Ishikawa (cell line): ENCODE results near the gene TMEM255B.

ENCODE experiments used
- CEBPB ChIP-seq: IDR thresholded peaks from 2 replicates; pipeline ENCODE4 v1.6.1; 2012
- CREB1 ChIP-seq: IDR thresholded peaks from 2 replicates; pipeline ENCODE4 v1.6.1; 2012; ENCODE audit warnings: low read depth
- EGR1 ChIP-seq: IDR thresholded peaks from 2 replicates; pipeline ENCODE4 v1.6.1; 2012
- EP300 ChIP-seq: IDR thresholded peaks from 2 replicates; pipeline ENCODE4 v1.6.1; 2012; ENCODE audit warnings: borderline replicate concordance
- FOXM1 ChIP-seq: IDR thresholded peaks from 2 replicates; pipeline ENCODE4 v1.6.1; 2012; ENCODE audit warnings: low read depth, borderline replicate concordance
- NFIC ChIP-seq: IDR thresholded peaks from 2 replicates; pipeline ENCODE4 v1.6.1; 2012
- RAD21 ChIP-seq: IDR thresholded peaks from 2 replicates; pipeline ENCODE4 v1.6.1; 2012; ENCODE audit warnings: low read depth
- TAF1 ChIP-seq: IDR thresholded peaks from 2 replicates; pipeline ENCODE4 v1.6.1; 2012; ENCODE audit warnings: low read depth, mild to moderate bottlenecking
- TCF12 ChIP-seq: IDR thresholded peaks from 2 replicates; pipeline ENCODE4 v1.6.1; 2012; ENCODE audit warnings: low read depth
- TEAD4 ChIP-seq: IDR thresholded peaks from 2 replicates; pipeline ENCODE4 v1.6.1; 2012
- YY1 ChIP-seq: IDR thresholded peaks from 2 replicates; pipeline ENCODE4 v1.6.1; 2012; ENCODE audit warnings: low read depth
- ZBTB7A ChIP-seq: IDR thresholded peaks from 2 replicates; pipeline ENCODE4 v1.6.1; 2012; ENCODE audit warnings: low read depth
- TF ChIP-seq, protein P1 (sequence below): IDR thresholded peaks from 2 replicates; pipeline ENCODE4 v1.6.1; 2012
- TF ChIP-seq, protein P2 (sequence below): IDR thresholded peaks from 2 replicates; pipeline ENCODE4 v1.6.1; 2012; ENCODE audit warnings: low read depth, mild to moderate bottlenecking
- TF ChIP-seq, protein P3 (sequence below): IDR thresholded peaks from 2 replicates; pipeline ENCODE4 v1.6.1; 2012

The TMEM255B gene

DNA sequence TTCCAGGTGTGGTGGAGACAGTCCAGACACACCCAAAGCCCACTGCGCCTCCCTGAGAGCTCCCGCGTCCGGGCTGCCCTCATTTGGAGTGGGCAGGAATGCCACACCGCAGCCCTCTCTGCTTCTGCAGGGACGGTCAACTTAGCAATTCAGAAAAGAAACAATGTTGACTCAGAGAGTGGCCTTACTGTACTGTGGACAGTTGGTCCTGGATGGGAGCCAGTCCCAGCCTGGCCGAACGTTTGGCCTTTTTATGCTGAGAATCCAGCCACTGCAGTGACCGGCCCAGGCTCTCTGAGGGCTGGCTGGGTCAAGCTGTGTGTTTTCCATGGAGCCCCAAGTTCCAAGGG lies 97.7 kb downstream of the TMEM255B start:
- TF ChIP-seq FOXM1 = no peak
- TF ChIP-seq, protein P1, sequence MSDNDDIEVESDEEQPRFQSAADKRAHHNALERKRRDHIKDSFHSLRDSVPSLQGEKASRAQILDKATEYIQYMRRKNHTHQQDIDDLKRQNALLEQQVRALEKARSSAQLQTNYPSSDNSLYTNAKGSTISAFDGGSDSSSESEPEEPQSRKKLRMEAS = no peak
- TF ChIP-seq, protein P2, sequence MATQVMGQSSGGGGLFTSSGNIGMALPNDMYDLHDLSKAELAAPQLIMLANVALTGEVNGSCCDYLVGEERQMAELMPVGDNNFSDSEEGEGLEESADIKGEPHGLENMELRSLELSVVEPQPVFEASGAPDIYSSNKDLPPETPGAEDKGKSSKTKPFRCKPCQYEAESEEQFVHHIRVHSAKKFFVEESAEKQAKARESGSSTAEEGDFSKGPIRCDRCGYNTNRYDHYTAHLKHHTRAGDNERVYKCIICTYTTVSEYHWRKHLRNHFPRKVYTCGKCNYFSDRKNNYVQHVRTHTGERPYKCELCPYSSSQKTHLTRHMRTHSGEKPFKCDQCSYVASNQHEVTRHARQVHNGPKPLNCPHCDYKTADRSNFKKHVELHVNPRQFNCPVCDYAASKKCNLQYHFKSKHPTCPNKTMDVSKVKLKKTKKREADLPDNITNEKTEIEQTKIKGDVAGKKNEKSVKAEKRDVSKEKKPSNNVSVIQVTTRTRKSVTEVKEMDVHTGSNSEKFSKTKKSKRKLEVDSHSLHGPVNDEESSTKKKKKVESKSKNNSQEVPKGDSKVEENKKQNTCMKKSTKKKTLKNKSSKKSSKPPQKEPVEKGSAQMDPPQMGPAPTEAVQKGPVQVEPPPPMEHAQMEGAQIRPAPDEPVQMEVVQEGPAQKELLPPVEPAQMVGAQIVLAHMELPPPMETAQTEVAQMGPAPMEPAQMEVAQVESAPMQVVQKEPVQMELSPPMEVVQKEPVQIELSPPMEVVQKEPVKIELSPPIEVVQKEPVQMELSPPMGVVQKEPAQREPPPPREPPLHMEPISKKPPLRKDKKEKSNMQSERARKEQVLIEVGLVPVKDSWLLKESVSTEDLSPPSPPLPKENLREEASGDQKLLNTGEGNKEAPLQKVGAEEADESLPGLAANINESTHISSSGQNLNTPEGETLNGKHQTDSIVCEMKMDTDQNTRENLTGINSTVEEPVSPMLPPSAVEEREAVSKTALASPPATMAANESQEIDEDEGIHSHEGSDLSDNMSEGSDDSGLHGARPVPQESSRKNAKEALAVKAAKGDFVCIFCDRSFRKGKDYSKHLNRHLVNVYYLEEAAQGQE = no peak
- no peak for TF ChIP-seq EGR1
- no peak for TF ChIP-seq TEAD4
- no peak for TF ChIP-seq YY1
- TF ChIP-seq TCF12 = no peak
- no peak for TF ChIP-seq RAD21
- TF ChIP-seq CREB1 = no peak
- no peak for TF ChIP-seq TAF1
- TF ChIP-seq EP300 = no peak
- TF ChIP-seq CEBPB = no peak
- TF ChIP-seq, protein P3, sequence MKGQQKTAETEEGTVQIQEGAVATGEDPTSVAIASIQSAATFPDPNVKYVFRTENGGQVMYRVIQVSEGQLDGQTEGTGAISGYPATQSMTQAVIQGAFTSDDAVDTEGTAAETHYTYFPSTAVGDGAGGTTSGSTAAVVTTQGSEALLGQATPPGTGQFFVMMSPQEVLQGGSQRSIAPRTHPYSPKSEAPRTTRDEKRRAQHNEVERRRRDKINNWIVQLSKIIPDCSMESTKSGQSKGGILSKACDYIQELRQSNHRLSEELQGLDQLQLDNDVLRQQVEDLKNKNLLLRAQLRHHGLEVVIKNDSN = no peak

DNA sequence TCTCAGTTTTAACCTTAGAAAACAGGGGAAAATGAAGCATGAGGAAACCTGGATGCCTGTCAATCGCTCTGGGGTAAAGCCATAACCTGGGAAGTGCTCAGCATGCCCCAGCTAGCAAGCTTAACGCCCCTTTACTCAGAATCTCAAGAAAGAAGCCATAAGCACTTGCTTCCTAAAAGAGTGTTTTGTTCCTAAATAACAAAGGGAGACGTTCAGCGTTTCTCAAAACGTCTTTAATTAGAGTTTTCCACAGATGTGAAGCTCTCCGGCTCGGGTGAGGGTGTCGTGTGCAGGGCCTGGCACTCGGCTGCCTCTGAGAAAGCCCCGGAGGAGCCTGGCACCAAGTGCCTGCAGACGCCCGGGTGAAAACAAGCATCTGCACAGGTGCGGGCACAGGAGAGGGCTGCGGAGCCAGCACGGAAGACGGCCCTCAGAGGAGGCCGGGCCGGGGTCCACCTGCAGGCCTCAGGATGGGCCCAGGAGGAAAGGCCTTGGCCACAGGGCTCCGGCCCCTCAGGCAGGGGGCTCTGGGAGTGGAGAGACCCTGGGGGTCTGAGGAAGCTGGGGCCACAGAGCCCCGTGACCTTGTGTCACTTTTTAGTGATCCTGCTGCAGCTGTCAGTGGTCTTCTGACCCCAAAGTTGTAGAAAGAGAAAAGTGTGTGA lies 98.6 kb downstream of the TMEM255B start:
- TF ChIP-seq CREB1 (no peak), NFIC (no peak)
- TF ChIP-seq, protein P1 = no peak
- TF ChIP-seq, protein P3 = no peak

DNA sequence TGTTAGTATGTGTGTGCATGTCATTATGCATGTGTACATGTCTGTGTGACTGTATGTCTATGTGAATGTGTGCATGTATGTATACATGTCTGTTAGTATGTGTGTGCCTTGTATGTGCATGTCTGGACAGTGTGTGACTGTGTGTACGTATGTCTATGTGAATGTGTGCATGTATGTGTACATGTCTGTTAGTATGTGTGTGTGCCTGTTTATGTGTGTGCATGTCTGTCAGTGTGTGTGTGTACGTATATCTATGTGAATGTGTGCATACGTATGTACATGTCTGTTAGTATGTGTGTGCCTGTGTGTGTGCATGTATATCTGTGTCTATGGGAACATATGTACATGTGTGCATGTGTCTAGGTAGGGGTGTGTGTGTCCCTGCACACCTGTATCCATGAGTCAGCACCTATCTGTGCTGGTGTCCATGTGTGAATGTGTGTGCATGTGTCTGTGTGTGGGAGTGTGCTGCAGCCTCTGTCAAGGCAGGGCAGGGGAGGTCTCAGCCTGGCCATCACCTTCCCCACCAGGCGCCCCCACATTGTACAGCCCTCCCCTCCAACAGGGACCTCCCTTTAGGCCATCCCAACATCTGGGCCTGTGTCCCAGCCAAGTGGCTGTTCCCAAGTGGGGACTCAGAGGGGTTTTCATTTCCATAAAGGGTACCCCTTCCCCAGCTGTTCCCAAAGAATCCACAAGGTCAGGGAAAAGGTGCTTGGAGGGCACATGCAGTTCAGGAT lies 100.5 kb downstream of the TMEM255B start:
- no peak for TF ChIP-seq EP300
- TF ChIP-seq, protein P2 = no peak
- TF ChIP-seq NFIC = no peak
- TF ChIP-seq TAF1 = no peak
- TF ChIP-seq ZBTB7A = no peak
- no peak for TF ChIP-seq RAD21
- TF ChIP-seq, protein P1 = no peak
- TF ChIP-seq TEAD4 = no peak
- no peak for TF ChIP-seq YY1
- TF ChIP-seq TCF12 = no peak

DNA sequence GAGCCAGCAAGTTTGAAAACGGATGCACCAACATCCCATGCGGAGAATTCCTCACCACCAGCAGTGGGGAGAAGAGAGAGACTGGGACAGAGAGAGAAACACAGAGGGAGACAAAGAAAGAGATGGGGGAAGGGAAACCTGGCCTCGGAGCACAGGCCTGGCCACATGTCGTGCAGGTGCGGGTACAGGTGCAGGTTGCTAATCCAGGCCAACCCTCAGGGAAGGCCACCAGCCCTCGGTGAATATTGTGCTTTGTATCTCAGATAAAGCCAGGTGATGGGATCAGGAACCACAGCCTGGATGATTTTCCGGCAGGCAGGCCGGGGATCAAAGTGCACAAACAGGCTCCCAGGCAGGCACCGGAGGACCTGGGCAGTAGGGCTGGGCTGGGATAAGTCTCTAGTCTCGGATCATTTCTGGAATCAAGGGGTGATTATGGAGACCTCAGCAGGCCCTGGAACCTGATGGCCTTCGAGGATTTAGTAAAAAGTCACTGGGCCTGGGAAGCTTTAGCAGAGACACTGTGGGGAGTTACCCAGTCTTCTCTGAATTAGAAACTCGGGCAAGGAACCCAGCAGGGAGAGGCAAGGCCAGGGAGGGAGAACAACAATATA lies 101.1 kb downstream of the TMEM255B start:
- no peak for TF ChIP-seq TAF1
- no peak for TF ChIP-seq NFIC
- TF ChIP-seq CEBPB = no peak
- TF ChIP-seq, protein P3 = no peak
- no peak for TF ChIP-seq YY1
- TF ChIP-seq, protein P1 = no peak; the same call in 1 of the 2 replicates
- TF ChIP-seq EP300 = no peak
- TF ChIP-seq FOXM1 = no peak
- TF ChIP-seq TEAD4 = no peak
